Stimulated activated naive CD4-positive, alpha-beta T cell (primary cell): ENCODE measurements around the gene SKI.

Experiments
- DNase-seq, 6 experiments: peaks; one replicate each; lab custom pipeline; 2025; lab: John Stamatoyannopoulos, UW

Gene SKI

DNA sequence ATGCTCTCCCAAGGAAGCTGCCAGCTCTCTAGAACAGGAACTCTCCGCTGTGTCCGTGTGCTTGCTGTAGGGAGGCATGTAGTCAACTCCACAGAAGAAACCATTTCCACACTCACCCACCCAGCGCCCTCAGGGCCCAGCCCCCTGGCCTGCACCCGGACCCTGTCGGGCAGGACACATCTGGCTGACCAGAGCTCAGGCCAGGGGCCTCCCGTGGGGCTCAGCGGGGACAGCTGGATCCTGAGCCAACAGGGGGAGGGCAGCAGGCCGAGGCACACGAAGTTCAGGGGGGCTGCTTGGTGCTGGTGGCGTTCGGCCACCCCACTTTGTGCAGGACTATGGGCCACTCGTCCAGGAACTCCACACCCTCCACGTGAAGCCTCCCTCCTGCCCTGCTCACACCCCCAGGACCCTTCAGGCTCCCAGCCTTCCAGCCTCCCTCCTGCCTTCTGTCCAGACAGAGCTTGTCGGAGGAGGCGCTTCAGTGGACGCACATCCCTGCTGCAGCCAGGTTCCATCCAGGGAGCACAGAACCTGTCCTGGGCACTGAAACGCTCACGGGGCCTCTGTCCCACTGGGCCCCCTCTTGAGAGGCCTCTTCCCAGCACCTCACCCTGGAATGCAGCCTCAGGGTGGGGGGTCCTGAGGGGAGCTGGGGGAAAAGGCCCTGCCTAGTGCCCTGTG lies 18.6 kb upstream of the SKI start:
- no peak for DNase-seq

DNA sequence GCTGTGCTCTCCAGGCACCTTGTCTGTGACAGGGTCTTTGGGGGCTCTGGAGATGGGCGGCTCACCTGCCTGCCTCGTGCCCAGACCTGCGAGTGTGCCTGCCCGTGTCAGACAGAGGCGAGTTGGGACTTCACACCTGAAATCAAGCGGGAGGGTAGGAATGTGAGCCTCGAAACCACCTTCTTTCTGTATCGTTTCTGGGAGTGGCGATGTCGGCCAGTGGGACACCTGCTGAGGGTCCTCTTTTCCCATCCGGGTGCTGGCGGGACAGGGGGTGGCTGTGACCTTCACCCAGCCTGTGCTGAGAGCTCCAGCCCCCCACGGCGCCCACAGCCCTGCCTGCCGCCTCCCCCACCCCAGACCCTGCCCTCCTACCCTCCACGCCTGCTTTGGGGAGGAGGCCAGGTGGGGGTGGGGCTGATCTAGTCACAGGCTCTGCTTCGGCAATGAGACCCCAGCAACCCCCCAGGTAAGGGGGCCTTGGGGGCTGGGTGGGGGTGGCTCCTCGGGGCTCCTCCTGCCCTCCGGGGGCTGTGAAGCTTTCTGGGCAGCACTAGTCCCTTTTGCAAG lies 17.9 kb upstream of the SKI start:
- DNase-seq: no peak

DNA sequence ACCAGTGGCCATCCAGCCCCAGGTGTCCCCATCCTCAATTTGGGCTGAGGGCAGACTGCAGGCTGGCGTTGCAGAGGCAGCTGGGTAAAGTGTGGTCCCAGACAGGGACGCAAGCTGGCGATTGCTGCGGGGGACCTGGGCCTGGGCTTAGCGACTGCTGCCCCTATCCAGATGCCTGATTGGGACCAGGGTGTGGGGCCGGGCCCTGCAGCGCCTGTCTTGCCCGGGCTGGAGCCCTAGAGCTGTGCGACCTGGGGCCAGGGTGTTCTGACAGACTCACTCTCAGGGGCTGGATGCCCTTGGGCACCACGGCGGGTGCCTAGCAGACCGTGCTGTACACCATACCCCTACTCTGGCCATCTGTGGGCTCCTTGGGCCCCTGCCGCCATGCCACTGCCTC lies 17.3 kb upstream of the SKI start:
- DNase-seq: no peak

DNA sequence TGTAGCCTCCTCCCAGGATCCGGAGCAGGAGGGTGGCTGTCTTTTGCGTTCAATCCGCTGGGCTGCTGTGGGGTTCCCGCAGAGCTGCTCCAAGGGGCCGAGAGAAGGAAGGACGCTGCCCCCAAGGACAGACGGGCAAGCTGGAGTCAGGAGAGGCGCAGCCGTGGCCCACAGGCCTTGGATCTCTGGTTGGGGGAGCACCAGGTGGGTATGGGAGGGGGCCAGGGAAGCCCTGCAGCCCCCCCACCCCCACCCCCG lies 15.9 kb upstream of the SKI start:
- DNase-seq: no peak

DNA sequence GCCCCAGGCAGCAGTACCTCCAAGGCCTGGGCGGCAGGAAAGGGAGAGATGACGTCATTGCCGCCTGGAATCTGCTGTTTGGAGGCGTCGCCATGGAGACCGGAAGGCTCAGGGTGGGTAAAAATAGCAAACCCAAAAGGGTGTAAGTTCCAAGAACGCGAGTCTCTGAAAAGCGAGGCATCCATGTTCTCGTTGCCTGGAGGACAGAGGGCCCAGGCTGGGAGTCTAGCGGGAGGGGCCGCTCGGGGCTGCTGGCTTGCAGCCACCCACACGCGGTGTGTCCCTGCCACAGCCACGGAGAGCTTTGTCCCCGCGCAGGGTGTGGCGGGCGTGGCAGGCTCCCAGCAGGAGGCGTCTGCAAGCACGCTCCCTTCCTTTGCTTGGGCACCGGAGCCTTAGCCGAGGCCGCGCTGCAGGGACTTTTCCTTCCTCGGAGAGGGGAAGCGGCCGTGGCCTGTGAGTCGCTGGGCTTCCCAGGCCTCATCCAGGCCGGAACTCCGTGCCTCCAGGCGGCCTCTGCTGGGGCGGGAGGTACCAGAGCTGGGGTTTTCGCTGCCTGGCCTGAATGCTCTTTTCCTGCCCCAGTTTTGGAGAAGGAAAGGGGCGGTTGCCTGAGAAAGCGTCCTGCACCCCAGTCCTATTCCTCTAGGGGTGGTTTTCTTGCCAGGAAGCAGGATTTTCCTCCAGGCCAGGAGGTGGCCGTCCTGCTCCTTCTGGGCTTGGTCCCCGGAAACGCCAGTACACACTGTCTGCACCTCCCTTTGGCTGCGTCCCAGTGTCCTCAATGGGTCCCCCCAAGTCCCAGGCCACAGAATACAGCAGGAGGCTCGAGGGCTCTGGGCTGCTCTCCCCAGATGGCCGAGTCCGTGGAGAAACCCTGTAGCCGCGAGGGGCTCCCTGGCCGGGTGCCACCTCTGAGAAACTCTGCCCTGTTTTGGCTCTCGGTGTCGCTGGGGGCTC lies 15.3 kb upstream of the SKI start:
- peak; percentile 61 to 78 (median 64) for DNase-seq

DNA sequence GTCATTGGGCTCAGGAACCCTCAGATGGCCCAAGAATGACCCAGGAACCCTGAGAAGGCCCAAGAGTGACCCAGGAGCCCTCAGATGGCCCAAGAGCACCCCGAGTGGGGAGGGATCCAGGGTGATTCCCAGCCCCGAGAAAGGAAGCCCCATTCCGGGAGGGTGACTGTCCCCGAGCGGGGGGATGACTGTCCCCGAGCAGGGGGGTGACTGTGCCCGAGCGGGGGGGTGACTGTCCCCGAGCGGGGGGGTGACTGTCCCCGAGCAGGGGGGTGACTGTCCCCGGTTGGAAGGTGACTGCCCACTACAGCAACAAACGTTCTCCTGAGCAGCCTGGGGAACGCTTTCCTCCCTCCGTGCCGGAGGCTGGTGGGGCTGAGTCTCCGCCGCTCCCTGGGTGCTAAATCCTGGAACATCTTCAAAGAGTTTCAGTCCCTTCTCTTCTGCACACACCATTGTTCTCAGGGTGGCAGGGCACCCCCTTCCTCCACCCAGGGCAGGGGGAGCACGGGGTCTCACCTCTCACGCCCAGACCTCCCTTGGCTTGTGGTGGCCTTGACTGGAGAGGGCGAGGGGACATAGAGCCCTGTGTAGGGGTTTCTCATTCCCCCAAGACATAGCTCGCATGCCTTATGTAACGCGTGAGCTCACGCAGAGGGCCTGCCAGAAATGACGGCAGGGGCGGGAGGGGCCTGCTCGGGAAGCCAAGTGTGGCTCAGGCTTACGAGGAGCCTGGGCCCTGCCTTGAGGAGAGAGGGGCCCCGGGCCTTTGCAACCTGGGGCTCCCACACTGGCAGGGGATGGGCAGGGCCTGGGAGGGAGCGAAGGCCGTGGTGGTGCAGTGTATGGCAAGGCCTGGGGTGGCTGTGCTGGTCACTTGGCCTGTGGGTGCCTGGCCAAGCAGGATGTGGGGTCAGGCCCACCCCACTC lies 14.3 kb upstream of the SKI start:
- no peak for DNase-seq

DNA sequence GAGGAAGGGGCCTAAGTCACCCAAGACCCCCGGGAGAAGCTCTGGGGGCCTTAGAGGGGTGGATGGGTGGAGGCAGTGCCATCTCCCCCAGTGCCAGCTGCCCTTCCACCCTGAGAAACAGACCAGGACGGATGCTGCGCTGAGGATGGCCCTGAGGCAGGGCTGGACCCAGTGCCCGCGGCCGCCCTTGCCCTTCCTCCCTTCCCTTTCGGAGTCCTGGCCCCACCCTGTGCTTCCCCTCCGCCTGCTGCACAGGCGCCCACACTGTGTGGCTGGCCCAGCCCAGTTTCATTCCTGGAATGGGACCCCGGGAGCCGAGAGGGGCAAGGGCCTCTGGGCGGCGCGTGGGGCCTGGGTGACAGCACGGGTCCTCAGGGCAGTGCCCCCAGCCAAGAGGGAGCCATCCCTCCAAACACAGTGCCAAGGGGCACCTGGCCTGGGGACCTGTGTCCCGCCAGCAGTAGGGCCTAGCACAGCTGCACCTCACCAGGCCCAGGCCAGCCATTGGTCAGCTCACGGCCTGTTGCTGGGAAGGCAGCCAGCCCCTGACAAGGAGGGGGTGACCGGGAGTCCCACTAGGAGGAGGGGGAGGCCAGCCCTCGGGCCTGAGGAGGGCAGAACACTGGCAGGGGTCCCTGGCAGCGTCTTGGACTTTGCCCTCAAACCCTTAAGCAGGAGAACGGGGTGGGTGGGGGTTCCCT lies 13.4 kb upstream of the SKI start:
- no peak for DNase-seq

DNA sequence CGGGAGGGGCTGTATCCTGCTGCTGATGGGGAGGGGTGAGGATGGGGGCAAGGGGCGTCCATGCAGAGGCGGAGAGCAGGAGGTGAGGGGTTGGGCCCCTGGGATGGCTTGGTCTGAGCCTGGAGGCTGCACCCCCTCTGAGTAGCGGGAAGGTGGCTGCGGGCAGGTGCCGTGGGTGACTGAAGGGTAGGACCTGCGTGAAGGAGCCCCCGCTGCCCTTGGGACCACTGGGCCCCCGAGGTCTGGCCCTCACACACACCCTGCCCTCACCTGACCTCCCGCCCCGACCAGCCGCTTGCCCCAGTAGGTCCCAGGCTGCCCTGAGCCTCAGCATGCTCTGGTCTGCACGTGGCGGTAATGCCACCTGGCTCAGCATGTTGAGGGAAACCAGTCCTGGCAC lies 12.8 kb upstream of the SKI start:
- DNase-seq: no peak

DNA sequence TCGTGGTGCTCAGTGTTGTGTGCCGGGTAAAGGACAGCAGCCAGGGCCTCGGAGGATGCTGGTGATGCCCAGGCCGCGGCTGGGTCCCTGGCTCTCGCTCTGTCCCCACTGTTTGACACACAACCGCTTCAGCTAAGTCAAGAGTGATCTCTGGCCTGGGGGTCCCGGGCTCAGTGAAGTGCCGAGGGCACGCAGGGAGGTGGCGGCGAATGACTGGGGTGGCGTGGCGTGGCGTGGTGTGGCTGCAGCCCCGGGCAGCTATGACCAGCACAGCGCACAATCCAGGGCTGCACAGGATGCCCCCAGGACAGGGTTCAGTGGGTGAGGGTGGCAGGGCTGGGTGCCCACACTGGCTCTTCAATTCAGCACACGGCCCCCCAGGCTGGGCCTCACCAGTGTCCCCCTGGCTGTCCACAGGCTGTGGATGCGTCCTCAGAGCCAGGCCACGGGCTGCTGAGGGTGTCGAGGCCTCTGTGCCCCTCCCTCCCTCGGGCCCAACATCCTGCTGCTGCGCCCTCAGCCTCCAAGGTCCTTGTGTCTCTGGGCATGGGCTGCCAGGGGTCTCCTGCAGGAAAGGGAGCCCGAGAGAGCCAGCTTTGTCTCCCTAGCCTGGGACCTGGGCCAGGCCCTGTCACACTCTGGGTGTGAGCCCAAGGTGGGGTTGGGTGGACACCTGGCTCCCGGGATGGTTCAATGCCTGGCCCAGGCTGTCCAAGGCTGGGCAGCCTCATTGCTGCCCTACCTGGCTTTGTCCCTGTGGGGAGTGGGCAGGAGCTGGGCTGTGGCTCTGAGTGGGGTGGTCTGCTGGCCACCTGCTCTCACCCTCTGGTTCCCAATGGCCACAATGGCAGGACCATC lies 12.0 kb upstream of the SKI start:
- DNase-seq: no peak

DNA sequence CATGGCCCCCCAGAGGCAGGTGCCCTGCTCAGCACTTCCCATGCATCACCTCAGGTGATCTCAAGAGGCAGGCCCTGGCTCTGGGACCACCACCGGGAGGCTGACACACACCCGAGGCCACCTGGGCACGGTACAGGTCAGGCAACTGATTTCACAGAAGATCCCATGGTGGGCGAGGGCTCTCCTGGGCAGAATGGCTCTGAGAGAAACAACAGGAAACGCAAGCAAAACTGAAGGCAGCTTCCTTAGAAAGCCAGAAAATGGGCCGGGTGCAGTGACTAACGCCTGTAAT lies 11.4 kb upstream of the SKI start:
- DNase-seq: no peak

DNA sequence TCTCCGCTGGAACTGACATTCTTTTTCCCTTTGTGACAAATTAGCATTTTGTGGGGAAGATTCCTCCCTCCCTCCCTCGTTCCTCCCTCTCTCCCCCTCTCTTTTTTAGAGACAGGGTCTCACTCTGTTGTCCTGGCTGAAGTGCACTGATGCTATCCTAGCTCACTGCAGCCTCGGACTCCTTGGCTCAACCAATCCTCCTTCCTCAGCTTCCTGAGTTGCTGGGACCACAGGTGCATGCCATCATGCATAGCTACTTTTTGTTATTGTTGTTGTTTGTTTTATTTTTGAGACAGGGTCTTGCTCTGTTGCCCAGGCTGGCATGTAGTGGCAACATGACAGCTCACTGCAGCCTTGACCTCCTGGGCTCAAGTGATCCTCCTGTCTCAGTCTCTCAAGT lies 6.8 kb upstream of the SKI start:
- DNase-seq: no peak

DNA sequence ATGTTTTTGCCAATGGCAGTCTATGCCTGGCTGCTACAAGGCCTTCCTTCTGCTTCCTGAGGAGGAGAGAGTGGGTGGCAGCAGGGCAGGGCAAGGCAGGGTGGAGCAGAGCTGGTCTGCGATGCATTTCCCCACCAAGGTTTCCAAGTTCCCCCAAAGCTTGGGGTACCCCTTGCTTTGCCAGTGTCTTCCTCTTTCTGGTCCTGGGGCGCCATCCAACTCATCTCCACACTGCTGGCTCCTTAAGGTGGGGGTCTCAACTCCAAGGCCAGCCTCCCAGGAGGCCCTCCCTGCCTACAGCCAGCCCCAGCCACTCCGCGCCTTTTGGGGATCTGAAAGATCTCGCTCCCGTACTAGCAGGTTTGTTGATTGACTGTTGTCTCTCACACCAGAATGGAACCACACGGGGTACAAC lies 3.9 kb upstream of the SKI start:
- no peak for DNase-seq

DNA sequence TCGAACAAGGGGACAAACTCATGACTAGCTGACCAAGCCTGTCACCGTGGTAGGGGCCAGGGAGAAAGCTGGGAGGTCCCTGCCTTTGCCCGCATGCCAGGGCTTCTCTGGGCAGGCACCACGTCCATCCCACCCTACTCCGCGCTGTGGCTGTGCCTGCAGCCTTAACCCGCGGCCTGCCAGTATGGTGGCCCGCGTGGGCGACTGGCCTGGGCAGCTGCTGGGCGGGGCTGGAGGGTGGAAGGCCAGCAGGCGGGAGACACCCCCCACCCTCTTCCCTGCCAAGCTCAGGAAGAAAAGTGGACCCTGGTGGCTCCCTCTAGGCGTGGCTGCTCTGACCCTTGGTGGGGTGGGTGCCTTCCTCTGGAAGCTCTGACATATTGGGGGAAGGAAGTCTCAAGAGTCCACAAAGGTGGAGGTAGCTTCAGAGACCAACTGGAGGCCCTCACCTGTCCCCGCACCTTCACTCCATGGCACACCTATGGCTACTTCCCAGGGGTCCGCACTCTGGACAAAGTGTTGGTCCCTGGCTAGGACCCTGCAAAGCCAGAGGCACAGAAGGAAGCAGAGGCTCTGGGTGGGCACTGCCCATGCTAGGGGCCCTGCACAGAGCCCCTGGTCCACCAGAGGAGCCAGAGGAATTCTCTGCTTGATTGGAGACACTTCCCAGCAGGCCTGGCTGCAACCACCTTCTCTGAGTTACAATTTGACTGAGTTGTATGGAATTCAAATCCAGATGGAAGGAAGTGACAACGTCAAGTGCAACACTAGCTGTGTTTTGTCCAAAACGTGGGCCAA lies 3.3 kb upstream of the SKI start:
- no peak for DNase-seq

DNA sequence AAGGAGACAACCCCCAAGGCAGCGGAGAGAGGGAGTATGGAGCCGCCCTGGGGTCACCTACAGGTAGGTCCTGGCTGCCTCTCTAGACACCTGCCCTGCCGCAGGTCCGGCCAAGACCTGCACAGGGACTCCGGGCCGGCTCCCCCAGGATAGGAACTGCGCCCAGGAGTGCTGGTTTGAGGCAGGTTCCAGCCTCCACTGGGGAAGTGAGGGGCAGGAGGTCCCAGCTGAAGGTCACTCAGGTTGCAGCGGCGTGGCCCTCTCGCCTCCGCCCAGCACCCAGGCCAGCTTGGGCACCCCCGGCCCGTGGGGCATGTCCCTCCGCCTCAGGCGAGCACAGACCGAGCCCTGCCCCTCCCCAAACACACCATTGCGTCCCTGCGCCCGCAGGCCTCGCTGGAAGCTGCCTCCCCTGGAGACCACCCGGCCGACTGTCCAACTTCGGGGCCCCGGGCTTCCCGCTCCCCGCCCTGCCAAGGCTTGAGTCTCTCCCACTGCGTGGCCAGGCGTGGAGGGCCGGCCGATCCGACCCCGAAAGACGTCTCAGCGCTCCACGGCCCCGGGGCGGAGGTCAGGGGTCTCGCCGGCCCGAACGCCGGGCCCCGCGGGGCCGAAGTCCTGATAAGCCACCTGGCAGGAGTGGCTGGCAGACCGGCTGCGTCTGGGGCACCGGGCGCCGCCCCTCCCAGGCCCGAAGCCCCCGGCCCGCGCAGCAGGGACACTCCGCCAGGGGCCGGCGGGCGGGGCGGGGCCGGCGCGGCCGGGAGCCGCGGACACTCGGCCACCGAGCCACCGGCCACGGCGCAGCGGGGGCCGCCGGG lies 1.4 kb upstream of the SKI start:
- DNase-seq: no peak

DNA sequence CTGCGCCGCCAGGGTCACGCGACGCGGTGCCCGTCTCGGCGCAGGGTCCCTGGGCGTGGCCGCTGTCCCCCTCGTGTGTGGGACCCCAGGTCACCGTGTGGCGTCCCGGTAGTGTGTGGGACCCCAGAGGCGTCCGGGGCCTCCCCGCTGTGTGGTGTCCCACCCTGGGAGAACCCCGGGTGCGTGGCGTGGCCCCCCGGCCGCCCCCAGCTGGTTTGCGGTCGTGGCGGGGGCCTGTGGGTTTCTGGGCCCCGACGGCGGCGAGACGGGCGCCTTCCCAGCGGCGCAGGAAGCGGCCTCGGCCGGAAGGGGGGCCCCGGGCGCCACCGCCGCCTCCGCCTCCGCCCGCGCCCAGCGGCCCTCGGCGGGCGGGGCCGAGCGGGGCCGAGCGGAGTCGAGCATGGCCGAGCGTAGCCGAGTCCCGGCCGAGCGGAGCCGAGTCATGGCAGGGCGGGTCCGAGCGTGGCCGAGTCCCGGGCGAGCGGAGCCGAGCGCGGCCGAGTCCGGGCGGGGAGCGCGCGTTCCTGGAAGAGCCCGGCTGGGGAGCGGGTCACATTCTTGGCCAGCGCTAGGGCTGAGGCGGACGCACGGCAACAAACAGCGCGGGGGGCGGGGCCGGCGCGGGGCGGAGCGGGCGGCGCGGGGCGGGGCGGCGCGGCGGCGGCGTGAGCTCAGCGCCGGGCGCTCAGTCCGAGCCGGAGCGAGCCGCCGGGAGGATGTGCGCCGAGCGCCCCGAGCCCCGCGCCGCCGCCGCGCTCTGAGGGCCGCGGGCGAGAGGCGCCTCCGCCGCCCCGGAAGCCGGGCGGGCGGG lies 568 bp upstream of the SKI start:
- DNase-seq: peak; percentile 87 to 97 (median 91)

DNA sequence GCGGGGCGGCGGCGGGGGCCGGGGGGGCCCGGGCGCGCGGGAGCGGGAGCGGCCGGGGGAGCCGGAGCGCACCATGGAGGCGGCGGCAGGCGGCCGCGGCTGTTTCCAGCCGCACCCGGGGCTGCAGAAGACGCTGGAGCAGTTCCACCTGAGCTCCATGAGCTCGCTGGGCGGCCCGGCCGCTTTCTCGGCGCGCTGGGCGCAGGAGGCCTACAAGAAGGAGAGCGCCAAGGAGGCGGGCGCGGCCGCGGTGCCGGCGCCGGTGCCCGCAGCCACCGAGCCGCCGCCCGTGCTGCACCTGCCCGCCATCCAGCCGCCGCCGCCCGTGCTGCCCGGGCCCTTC lies 546 bp downstream of the SKI start:
- DNase-seq: peak in 4 of 6 experiments; percentile 31 to 61 (median 44)

DNA sequence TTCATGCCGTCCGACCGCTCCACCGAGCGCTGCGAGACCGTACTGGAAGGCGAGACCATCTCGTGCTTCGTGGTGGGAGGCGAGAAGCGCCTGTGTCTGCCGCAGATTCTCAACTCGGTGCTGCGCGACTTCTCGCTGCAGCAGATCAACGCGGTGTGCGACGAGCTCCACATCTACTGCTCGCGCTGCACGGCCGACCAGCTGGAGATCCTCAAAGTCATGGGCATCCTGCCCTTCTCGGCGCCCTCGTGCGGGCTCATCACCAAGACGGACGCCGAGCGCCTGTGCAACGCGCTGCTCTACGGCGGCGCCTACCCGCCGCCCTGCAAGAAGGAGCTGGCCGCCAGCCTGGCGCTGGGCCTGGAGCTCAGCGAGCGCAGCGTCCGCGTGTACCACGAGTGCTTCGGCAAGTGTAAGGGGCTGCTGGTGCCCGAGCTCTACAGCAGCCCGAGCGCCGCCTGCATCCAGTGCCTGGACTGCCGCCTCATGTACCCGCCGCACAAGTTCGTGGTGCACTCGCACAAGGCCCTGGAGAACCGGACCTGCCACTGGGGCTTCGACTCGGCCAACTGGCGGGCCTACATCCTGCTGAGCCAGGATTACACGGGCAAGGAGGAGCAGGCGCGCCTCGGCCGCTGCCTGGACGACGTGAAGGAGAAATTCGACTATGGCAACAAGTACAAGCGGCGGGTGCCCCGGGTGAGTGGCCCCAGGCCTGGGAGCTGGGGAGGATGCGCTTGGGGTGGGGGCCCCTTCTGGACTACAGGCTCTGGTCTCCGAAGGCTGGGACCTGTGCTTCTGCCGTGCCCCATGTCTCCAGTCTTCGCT lies 1.1 kb downstream of the SKI start:
- peak in 5 of 6 experiments; percentile 41 to 62 (median 57) for DNase-seq
